Duodenal mucosa (tissue), 2 donors: ENCODE data around the gene FRY.
"Not testable (repeated sequence)": the region's sequence is repeated elsewhere in the genome, so short reads cannot be mapped to it uniquely, and the experiment has no call there.

Source experiments
- H3K27ac ChIP-seq: one replicate; pipeline ENCODE4 v1.7.0; 2013; ENCODE audit warnings: low read depth, low read length
- H3K27me3 ChIP-seq, 2 donors: one replicate each; pipeline ENCODE4 v1.7.0; 2013; ENCODE audit warnings: low read length in 2 of 2, control low read depth in 1 of 2; ENCODE audit not compliant: insufficient read depth in 2 of 2, control insufficient read depth in 1 of 2
- H3K36me3 ChIP-seq, 2 donors: one replicate each; pipeline ENCODE4 v1.7.0; 2013; ENCODE audit warnings: low read length in 2 of 2, control low read depth in 1 of 2; ENCODE audit not compliant: insufficient read depth in 2 of 2, control insufficient read depth in 1 of 2
- H3K4me1 ChIP-seq, 2 donors: one replicate each; pipeline ENCODE4 v1.7.0; 2013; ENCODE audit warnings: low read length in 2 of 2, control low read depth in 1 of 2; ENCODE audit not compliant: insufficient read depth in 2 of 2, control insufficient read depth in 1 of 2
- H3K4me3 ChIP-seq, 2 donors: one replicate each; pipeline ENCODE4 v1.7.0; 2013; ENCODE audit warnings: low read length in 2 of 2, low read depth in 1 of 2
- H3K9ac ChIP-seq, 2 donors: one replicate each; pipeline ENCODE4 v1.7.0; 2013; ENCODE audit warnings: low read length in 2 of 2, low read depth in 1 of 2
- H3K9me3 ChIP-seq, 2 donors: one replicate each; pipeline ENCODE4 v1.7.0; 2013; ENCODE audit warnings: low read length in 2 of 2, control low read depth in 1 of 2; ENCODE audit not compliant: control insufficient read depth in 1 of 2

The FRY gene

GRCh38 chr13:32047088-32047487 lies 15.5 kb downstream of the FRY start:
- Histone ChIP-seq H3K27me3 (no peaks in the 10 kb centered on the region), H3K9ac (no peak overlapping the region), H3K4me3 (no peak overlapping the region), H3K36me3 (no peaks in the 10 kb centered on the region), H3K9me3 (no peaks in the 10 kb centered on the region), H3K4me1 (peaks cover 0 to 8% of the 10 kb centered on the region in 2 donors), H3K27ac (no peak overlapping the region)

- H3K4me1 ChIP-seq: peaks cover 0 to 8% of the 10 kb centered on the region in 2 donors
- H3K36me3 ChIP-seq: no peaks in the 10 kb centered on the region
- H3K27ac ChIP-seq: no peak overlapping the region
- no peaks in the 10 kb centered on the region for H3K9me3 ChIP-seq
- H3K4me3 ChIP-seq: no peak overlapping the region
- no peak overlapping the region for H3K9ac ChIP-seq
- H3K27me3 ChIP-seq: no peaks in the 10 kb centered on the region
These were observed 16.2 kb downstream of the FRY start for GRCh38 chr13:32047793-32048192.

- Histone ChIP-seq H3K4me3 (no peak overlapping the region), H3K9me3 (no peaks in the 10 kb centered on the region), H3K4me1 (peaks cover 0 to 8% of the 10 kb centered on the region in 2 donors), H3K36me3 (no peaks in the 10 kb centered on the region), H3K9ac (no peak overlapping the region), H3K27me3 (no peaks in the 10 kb centered on the region), H3K27ac (no peak overlapping the region)
These were observed 17.2 kb downstream of the FRY start for GRCh38 chr13:32048816-32049215.

GRCh38 chr13:32051156-32051555 lies 19.6 kb downstream of the FRY start:
- Histone ChIP-seq H3K4me1 (no peaks in the 10 kb centered on the region), H3K9me3 (no peaks in the 10 kb centered on the region), H3K36me3 (no peaks in the 10 kb centered on the region), H3K9ac (no peak overlapping the region), H3K27ac (no peak overlapping the region), H3K27me3 (no peaks in the 10 kb centered on the region), H3K4me3 (no peak overlapping the region)

- Histone ChIP-seq H3K9me3 (no peaks in the 10 kb centered on the region), H3K36me3 (no peaks in the 10 kb centered on the region), H3K4me1 (no peaks in the 10 kb centered on the region), H3K27ac (no peak overlapping the region), H3K27me3 (no peaks in the 10 kb centered on the region), H3K9ac (no peak overlapping the region), H3K4me3 (no peak overlapping the region)
These were observed 24.7 kb downstream of the FRY start for GRCh38 chr13:32056316-32056715.

GRCh38 chr13:32057325-32057724 lies 25.8 kb downstream of the FRY start:
- H3K27ac ChIP-seq, H3K4me3 ChIP-seq, H3K9ac ChIP-seq, H3K27me3 ChIP-seq, H3K36me3 ChIP-seq, H3K9me3 ChIP-seq, H3K4me1 ChIP-seq: not testable (repeated sequence)

- Histone ChIP-seq H3K4me1 (no peaks in the 10 kb centered on the region), H3K27ac (no peak overlapping the region), H3K36me3 (no peaks in the 10 kb centered on the region), H3K27me3 (no peaks in the 10 kb centered on the region), H3K9ac (no peak overlapping the region), H3K9me3 (no peaks in the 10 kb centered on the region), H3K4me3 (no peak overlapping the region)
These were observed 28.0 kb downstream of the FRY start for GRCh38 chr13:32059511-32059984.

GRCh38 chr13:32060401-32060878 lies 28.9 kb downstream of the FRY start:
- no peak overlapping the region for H3K27ac ChIP-seq
- no peaks in the 10 kb centered on the region for H3K27me3 ChIP-seq
- H3K4me3 ChIP-seq: no peak overlapping the region
- H3K4me1 ChIP-seq: no peaks in the 10 kb centered on the region
- H3K36me3 ChIP-seq: no peaks in the 10 kb centered on the region
- H3K9me3 ChIP-seq: no peaks in the 10 kb centered on the region
- no peak overlapping the region for H3K9ac ChIP-seq

GRCh38 chr13:32063619-32064233 lies 32.2 kb downstream of the FRY start:
- Histone ChIP-seq H3K9ac (no peak overlapping the region), H3K9me3 (no peaks in the 10 kb centered on the region), H3K27me3 (no peaks in the 10 kb centered on the region), H3K4me3 (no peak overlapping the region), H3K27ac (no peak overlapping the region), H3K36me3 (no peaks in the 10 kb centered on the region), H3K4me1 (no peaks in the 10 kb centered on the region)

GRCh38 chr13:32067149-32067961 lies 35.8 kb downstream of the FRY start:
- Histone ChIP-seq H3K27ac (no peak overlapping the region), H3K27me3 (no peaks in the 10 kb centered on the region), H3K9ac (no peak overlapping the region), H3K9me3 (no peaks in the 10 kb centered on the region), H3K4me1 (no peaks in the 10 kb centered on the region), H3K36me3 (no peaks in the 10 kb centered on the region), H3K4me3 (no peak overlapping the region)
